HT1080 (cell line): ENCODE data around the gene SPATA16. TPM values are rescaled to one million over a fixed set of nuclear protein-coding genes. Genes with fewer than 3 reads are reported as not detected.
"Not testable (repeated sequence)": the region's sequence is repeated elsewhere in the genome, so short reads cannot be mapped to it uniquely, and the experiment has no call there.

ENCODE experiments used
- DNase-seq: peaks from one replicate; pipeline ENCODE4 v3.0.0-alpha.2; 2015; ENCODE audit warnings: low read depth
- total RNA-seq: library from RNA; depleted of rRNA; stranded (reverse); fragments of >200 nt; shearing (Covaris generic); gene quantifications from 2 replicates; pipeline ENCODE4 v1.2.3, GENCODE V29; 2014

SPATA16 gene
- total RNA-seq, 1 experiment from 2014 or later = not detected

DNA sequence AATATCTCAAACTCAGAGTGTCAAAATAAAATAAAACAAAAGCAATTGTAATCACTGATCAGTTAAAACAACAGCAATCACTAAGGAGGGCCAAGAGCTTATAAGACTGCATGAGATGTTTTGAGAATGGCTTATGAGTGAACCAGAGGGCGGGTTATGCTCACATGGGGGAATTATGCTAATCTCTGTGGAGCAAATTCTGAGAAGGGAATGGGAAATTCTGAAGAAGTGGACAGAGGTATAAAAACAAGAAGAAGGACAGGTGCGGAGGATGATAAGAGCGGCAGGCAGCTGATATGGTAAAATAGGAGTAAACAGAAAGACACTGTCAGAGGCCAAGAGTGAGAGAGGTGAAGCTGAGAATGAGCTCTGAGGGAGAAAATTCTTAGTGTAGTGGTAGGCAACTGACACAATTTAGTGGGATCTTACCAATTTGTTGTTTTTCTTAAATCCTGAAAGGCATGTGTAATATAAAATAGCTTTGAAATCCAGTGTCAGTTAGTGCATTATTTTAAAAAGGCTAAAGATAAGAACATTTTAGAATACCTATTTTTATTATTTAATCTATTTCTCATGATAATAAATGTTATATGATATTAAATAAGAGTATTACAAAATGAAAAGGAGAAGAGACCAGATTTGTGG is 133.8 kb downstream of the SPATA16 start:
- no peak for DNase-seq

DNA sequence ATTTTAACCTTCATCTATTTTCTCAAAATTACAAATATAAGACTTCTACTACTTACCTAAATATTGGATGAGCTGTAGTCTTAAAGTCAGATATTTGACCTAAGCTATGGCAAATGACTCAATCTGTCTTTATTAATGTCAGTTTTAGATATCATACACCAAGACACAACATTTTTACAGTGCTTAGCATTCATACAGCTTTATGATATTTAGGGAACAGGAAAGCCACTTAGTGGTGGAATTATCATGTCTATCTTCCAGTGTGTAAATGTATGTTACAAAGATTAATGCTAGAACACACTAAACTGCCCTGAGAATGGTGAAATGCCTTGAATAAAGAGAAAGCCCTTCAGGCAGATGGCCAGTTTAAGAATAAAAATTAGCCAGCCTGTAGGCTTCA is 135.0 kb downstream of the SPATA16 start:
- no peak for DNase-seq

DNA sequence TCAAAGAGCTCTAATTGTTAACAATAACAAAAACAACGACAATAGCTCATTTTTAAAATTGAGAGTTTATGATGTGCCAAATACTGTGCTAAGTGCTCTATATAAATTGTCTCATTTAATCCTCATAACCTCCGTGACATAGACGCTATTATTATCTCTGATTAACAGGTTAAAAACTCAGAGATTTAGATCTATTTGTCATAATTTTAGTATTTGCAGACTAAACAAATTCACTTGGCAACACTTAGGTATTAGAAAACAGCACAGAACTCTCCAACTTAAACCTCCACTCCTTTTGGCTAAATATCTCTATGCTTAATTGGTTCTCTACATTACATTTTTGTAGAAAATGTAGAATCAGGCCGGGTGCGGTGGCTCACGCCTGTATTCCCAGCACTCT is 136.4 kb downstream of the SPATA16 start:
- DNase-seq = no peak

DNA sequence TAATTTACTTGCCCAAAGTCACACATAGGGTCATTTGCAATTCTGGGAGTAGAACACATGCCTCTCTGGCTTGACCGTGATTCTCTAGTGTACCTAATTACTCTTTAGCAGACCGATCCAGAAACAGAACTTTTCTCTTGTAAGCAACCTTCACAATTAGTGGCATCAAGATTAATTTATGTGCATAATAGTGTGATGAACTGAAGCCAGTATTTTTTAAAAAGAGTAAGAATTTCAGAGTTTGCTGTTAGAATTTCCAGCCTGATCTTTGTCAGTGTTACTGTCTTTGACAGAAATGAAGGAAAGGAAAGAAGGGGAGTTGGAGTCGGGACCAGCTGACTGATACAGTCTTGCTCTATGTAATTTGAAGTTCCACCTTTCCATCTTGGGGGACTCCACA is 137.1 kb downstream of the SPATA16 start:
- DNase-seq = no peak

DNA sequence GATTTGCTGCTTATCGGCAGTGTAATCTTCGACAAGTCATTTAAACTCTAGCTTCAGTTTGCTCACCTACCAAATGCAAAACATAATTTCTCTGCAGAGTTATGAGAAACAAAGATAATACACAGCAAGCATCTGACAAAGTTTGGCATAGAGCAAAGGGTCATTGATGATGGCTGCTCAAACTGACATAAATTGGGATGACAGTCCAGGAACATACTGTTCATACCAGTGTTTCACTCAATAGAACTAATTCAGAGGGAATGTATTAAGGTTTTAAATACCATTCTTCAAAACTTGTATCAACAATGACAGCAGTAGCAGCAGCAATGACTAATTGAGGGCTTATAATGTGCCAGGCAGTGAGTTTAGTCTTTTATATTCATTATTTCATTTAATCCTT is 137.6 kb downstream of the SPATA16 start:
- DNase-seq = no peak

DNA sequence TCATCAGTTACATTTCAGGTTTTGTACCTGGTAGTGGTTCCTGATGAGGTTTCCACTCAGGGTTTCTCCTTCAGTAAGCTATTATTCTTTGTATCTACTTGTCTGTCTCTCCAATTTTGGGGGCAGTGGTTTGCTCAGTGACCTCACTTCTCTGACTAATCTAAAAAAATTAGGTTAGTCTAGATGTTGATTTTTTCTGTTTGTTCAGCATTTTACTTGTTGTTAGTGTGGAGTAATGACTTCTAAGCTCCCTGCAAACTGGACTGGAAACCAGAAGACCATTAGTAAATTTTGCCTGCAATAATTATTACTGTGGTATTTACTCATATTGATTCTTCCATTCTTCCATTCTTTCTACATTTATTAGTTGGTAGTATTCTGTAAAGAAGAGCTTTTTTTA is 139.4 kb downstream of the SPATA16 start:
- DNase-seq = no peak

DNA sequence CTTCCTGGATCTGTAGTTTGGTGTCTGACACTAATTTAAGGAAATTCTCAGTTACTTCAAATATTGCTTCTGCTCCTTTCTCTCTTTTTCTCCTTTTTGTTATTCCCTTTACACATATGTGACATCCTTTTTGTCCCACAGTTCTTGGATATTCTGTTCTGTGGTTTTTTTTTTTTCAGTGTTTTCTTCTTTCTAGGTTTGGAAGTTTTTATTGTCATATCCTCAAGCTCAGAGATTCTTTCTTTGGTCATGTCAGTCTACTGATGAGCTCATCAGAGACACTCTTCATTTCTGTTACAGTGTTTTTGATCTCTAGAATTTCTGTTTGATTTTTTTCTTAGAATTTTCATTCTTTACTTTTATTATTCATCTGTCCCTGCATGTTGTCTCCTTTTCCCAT is 140.5 kb downstream of the SPATA16 start:
- DNase-seq = no peak

DNA sequence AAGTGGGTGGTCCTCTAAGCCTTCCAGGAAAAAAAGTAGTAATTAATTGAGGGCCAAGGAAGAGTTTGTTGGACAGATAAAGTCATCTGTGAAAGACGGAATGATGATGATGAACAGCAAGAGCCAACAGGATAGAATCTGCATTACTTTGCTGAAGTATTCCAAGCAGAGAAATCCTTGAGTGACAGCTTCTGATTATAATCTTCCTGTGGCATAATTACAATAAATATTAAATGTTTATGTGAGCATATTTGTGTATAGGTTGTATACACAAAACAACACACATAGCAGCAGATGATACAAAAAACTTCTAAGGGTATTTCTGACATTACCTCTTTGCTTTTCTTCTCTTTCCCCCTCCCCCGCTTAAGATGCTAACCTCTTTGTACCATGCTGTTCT is 147.6 kb downstream of the SPATA16 start:
- no peak for DNase-seq

DNA sequence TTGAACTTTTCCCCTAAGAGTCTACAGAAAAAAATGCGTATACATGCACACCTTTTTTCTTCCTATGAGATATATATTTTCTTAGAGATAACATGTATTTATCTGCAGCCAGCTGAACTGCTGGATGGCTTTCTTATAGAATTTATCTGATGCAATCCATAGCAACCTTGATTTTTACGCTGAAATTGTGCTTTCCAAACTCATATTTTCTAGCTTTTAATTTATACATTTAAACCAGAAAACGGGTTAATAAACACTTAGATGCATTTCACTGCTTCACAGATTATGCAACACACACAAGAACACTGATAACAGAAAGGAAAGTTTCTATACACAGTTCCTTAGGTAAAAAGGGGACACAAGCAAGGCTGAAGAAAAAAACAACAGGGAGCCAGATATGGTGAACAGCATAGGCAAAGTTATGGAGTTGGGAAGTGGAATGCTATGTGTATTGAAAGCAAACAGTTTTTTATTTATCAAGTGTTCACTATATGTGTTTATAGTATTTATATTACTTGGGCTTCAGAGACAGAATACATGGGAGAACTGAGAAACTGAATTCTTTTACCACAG is 149.5 kb downstream of the SPATA16 start:
- DNase-seq = no peak

DNA sequence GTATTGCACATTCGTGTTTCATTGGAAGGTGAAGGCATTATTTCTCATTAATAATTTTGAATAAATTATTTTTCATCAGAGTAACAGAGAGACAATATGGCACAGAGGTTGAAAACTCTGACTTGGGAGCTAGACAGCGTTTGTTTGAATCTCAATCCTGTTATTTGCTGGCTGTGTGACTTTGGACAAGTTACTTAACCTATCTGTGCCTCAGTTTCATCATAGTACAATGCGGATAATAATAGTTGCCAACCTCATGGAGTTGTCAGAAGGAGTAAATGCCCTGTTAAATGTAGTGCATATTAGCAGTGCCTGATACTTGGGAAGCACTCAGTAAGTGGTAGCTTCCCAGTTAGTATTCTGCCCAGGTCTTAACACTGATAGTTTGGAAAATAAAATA is 151.7 kb downstream of the SPATA16 start:
- no peak for DNase-seq

DNA sequence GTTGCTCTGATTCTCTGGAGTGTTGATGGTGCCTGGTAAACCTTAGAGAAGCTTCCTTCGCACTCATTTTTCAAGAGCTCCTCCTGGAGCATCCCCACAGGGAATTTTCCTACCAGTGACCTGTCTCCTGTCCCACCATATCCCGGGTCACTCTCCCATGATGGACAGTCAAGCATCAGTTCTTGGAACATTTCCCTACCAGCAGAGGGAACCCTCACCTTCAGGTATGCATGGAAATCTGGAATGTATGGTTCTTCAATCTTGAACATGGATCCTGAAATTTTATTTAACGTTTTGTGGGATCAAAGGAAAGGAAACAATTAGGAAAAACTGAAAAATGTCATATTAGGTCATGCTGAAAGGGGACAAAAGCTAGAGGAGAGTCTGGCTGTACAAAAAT is 153.8 kb downstream of the SPATA16 start:
- peak; percentile 34 for DNase-seq

DNA sequence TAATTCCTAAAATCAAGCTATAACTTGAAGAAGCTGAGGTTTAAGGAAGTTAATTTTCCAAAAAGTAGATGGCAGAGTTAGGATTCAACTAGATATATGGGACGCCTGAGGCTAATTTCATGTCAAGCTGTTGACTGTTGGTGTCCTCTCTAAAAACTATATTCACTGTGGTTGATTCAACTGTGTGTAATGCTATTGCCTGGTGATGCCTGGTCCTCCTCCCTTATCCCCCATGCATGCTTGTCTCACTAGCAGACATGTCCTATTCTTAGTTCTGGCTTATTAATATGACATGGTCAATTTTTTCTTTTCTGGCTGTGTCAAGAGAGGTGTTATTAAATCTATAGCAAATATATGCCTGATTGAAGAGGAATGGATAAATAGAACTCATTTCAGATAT is 156.1 kb downstream of the SPATA16 start:
- DNase-seq = no peak

DNA sequence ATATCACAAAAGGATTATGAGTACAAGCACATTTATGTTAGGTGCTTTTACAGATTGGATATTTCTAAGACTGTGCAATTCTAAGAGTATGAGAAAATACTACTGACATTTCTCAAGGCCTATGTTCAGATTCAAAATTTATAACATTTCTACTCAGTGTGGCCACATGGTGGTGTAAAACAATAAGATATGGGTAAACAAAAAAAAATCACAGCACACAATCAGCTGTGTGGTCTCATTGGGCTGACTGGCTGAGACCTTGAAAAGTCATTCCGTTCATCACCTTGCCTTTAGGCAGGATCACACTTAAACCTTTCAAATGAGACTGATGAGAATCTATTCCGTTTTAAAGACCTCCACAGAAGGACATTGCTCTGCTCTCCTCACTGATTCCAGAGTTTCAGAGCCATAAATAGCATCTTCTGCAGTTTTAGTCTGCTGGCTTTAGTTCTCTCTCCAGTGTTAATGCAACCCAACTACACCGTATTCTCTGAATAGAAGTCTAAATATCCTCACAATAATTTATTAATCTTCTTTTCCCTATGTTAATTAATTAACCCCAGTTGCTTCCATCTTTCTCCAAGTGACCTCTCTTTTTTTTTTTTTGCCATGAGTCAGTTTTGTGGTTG is 158.2 kb downstream of the SPATA16 start:
- DNase-seq = peak; percentile 43

DNA sequence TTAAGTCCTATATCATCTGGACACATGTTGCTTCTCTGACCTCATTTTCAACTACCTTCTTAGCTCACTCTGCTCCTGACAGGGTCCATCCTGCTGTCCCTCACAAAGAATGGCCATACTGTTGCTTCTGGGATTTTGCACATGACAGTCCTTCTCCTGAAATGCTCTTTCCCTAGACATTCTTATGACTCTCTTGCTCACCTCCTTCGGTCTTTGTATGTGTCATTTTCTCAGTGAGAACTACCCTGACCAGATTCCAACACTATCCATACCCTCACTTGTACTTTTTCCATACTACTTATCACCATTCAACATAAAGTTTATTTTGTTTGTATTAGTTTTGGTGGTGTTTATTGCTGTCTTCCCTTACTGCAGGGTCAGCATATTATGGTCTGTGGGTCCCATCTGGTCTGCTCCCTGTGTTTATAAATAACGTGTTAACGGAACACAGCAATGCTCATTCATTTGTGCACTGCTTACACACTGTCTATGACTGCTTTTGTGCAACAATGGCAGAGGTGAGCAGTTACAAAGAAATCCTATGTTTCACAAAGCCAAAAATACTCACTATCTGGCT is 159.5 kb downstream of the SPATA16 start:
- no peak for DNase-seq

DNA sequence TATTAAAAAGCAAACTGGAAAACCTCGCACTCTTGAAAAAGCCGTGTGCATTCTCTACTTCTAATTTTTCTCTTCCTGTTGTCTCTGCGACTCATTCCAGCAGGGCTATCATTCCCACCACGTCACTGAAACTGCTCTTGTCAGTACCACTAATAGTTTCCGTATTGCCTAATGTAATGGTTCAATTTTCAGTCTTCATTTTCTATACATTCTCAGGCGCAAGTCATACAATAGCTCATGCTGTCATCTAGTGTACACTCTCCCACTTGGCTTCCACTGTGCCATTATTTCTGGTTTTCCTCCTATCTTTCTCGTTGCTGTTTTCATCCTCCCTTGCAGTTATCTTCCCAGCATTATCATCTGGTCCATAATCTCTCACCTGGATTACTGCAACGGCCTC is 160.2 kb downstream of the SPATA16 start:
- DNase-seq = peak; percentile 29

DNA sequence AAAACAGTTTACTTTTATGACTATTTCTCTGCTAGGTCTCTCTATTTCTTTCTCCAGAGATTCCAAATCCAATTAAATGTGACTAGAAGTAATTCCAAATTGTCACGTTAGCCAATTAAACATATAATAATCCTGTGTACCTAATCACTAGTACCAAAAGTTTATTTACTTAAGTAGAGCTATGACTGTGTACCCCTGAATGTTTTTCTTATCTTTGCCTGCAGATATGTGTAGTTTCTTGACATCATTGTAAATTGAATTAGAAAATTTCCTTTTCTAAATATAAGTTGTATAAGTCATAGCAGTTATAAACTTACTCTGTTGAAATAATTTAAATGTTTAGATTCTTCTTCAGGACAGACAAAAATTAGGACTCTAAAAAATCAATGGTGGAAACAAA is 163.3 kb downstream of the SPATA16 start:
- DNase-seq = no peak

DNA sequence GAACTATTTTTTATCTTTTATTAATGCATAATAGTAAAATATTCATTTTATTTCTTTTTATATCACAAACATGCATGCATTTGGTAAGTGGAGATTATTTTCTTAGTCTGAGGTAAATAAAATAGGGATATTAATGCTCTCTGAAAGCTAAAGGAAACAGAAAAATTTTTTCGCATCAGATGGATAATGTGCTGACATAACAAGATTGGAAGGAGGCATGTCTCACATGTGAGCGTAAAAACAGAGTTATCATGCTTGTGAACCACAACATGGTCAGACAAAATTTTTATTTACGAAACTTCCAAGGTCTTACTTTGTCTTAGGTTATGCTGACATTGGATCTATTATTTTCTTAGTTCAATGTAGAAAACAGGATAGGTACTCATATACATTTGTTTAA is 166.1 kb downstream of the SPATA16 start:
- no peak for DNase-seq

DNA sequence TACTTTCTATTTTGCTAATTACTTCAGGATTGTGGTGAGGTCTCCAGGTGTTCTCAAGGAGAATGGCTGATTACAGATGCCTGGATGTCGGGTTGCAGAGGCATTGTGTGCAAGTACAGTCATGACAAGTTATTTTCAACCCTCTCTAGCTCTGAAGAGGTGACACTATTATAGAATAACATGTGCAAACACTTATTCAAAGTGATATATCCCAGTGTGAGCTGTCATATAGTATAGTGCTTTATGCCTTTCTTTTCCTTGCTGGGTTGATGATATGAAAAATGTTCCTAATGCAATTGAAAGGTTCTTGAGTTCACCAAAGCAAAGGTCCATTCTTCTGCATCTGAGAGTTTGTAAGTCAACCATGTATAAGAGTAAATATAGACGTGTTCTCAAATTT is 167.2 kb downstream of the SPATA16 start:
- DNase-seq = no peak

DNA sequence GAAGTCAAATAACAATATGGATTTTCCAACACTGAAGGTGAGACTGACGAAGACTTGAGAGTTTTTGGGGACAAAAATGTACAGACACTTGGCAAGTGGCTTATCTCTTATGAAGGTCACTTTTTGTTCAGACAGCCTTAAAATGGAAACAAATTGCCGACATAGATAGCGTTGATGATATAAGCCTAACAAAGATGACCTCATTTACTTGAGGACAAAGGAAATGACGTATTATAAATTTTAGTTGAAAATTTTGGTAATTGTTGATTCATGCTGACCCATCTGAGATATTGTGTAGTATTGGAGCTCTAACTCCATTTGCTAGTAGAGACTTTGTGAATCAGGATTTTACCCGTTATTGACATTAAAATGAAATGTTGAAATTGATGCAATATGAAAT is 168.3 kb downstream of the SPATA16 start:
- DNase-seq = no peak

DNA sequence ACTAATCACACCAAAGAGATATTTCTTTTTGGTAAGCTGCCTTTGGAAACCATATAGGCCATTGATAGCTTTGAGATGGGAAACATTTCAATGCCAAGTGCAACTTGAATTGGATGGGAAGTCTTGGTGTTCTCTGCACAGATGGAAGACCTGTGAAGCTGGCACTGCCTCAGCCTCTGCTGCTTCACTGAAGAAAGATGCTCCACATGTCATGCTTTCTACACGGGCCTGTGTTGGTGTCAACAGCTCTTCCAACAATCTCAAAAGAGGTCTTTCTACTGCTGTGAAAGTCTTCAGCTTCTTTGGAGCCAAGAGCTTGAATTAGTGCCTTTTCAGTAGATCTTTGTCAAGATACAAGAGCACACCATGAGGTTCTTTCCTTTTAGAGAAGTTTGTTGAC is 169.0 kb downstream of the SPATA16 start:
- no peak for DNase-seq

DNA sequence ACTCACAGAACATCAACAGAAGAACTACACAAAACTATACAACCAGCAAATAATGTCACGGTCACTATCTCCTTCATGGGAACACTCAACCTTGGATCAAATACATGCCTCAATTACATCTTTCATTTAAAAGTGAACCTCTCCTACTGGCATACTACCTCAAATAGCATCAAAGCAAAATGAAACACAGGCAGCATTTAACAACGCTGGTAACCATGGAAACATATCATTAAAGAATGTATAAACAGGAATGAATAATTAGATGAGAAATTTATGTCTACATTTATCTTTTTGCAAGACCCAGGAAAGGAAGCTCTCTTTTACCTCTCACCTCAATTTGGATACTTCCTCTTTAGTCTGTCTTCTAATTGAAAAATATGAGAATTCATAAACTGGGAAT is 172.4 kb downstream of the SPATA16 start:
- no peak for DNase-seq

DNA sequence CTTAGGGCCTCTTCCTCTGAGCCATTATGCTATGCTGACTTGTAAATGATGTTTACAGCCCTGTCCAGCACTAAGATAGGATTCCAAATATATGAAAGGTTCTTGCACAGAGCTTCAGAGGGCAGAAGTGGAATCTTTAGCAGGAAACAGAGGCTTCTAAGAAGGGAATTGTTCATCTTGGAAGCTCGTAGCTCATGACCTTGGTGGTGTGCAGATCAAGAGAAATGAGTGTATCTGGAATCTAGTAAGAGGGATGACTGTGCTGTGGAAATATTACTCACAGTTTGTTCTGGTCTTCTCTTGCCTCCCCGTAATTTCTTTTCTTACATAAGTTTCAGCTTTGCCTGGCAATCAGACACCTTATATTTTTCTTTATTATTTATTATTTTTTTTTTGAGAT is 175.8 kb downstream of the SPATA16 start:
- peak; percentile 88 for DNase-seq

DNA sequence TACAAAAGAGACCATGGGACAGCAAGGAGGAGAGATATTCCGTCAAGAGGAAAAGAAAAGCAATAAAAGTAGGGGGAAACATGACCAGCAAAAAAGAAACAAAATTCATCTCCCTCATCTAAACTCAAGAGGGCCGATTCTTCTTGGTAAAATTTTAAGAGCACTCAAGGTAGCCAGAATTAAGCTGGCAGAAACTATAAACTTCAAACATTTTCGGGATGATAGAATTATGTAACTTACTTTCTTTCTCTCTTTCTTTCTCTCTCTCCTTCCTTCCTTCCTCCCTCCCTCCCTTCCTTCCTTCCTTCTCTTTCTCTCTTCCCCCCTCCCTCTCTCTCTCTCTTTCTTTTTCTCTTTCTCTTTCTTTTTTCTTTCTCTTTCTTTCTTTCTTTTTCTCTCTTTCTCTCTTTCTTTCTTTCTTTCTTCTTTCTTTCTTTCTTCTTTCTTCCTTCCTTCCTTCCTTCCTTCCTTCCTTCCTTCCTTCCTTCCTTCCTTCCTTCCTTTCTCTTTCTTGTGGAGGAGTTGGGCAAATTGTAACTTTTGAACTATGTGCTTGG is 180.3 kb downstream of the SPATA16 start:
- not testable (repeated sequence) for DNase-seq
